Activated CD8-positive, alpha-beta memory T cell treated with anti-CD3 and anti-CD28 coated beads, Interleukin-2, amount 50 U/mL, for 24 hours (primary cell): ENCODE data around the gene SYN1.
A peak's percentile ranks its signal among the peaks of the same experiment; 100 is the strongest.

Source experiments
- DNase-seq: peaks from one replicate; pipeline ENCODE4 v3.0.0-alpha.2; 2020; ENCODE audit errors: extremely low read depth

The SYN1 gene

DNA sequence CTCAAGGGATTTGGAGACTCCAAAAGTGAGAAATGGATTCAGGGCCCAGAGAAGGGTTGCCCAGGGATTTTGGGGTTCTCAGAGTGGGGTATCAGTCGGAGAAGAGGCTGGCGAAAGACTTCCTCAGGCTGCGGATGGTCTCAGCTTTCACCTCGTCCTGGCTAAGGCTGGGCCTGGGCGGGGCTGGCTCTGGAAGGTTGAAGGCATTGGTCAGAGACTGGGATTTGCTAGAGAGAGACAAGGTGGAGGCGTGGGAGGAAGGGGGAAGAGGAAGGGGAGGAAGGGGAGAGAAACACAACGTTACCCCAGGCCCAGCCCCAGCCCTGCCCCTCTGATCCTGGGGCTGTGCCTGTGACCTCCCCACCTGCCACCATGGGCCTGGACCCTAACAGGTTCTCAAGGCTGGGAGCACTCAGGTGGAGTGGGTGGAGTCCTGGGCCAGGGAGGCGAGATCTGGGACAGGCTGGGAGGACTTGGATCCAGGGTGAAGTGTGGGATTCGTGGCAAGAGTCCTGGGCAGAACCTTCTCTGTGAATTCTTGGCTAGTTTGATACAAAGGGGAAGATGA lies 46.8 kb downstream of the SYN1 start:
- DNase-seq = no peak

DNA sequence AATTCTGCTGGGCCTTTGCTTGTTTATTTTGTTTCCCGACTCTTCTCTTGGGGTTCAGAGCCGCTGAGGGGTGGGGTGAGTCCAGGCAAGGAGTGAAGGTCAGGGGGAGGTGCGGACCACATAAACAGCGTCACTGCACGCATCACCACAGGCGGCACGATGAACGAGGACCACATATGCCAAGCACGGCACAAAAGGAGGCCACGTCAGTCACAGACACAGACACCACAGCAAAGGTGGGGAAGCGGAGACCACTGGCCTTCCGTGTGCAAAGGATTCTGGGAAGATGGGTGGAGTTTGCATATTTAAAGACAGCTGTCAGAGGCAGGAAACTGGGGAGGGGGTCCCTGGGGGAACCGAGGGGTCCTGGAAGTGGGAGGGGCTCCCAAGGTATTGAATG lies 47.8 kb downstream of the SYN1 start:
- no peak for DNase-seq

DNA sequence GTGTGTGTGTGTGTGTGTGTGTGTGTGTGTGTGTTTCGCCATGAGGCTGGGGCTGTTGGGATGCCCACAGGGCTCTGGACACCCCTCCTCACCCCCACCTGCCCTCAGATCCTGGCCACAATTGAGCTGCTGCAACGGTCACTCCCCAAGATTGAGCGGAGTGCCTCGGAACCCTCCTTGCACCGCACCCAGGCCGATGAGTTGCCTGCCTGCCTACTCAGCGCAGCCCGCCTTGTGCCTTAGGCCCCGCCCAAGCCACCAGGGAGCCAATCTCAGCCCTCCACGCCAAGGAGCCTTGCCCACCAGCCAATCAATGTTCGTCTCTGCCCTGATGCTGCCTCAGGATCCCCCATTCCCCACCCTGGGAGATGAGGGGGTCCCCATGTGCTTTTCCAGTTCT lies 48.4 kb downstream of the SYN1 start:
- no peak for DNase-seq

DNA sequence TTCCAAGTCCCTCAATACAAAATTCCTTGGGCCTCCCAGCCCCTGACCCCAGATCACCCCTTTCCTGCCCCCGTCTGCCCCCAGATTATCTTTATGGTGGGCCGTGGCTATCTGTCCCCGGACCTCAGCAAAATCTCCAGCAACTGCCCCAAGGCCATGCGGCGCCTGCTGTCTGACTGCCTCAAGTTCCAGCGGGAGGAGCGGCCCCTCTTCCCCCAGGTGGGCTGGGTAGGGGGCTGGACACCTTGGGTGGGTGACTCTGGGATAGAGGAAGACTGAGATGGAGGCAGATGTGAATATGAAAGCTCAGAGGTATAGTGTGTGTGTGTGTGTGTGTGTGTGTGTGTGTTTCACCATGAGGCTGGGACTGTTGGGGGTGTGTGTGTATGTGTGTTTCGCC lies 48.9 kb downstream of the SYN1 start:
- DNase-seq = no peak

DNA sequence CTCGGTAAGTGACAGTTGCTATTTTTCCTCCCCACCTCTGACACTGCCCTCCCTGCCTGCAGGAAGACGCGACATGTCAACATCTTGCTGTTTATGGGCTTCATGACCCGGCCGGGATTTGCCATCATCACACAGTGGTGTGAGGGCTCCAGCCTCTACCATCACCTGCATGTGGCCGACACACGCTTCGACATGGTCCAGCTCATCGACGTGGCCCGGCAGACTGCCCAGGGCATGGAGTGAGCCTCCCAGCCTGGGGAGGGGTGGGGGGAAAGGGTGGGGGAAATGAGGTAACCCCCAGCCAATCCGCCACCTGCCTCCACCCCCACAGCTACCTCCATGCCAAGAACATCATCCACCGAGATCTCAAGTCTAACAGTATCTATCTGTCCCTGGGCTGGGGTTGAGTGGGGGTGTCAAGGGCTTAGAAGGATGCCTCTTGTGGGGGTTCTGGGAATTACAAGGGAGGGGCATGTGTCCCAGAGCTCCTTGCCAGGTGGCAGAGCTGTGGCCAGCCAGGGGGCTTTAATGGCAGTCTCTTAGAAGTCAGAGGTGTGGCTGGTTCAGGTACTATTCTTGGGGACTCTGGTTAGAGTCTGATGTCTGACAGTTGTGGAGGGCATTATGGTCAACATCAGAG lies 50.9 kb downstream of the SYN1 start:
- no peak for DNase-seq

DNA sequence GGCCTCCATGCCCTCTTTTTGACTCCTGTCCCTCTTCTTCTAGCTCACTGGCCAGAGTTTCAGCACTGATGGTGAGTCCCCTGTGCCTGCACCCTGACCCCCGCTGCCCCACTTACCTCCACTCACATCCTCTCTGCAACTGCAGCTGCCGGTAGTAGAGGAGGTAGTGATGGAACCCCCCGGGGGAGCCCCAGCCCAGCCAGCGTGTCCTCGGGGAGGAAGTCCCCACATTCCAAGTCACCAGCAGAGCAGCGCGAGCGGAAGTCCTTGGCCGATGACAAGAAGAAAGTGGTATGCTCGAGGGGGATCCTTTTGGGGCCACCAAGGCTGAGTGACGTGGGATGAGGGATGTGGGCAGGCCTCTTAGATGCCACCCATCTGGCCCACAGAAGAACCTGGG lies 52.8 kb downstream of the SYN1 start:
- no peak for DNase-seq

DNA sequence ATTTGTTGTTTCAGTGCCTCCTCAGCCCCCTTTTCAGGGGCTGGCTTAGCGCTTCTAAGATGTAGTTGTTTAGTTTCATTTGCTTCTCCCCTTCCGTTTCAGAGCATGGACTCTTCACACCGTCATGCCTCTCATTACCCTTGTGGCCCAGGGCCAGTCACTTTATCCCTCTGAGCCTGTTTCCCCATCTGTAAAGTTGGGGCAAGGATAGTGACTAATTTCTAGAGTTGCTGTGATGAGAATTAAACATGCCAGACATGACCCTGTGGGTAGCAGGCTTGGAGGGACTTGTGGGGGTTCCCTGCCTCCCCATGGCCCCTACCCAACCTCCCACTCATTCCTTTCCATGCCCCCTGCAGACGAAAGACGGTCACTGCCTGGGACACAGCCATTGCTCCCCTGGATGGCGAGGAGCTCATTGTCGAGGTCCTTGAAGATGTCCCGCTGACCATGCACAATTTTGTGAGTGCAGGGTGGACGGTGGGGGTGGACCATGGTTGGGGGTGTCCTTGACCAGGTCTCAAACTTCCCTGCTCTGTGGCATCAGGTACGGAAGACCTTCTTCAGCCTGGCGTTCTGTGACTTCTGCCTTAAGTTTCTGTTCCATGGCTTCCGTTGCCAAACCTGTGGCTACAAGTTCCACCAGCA lies 55.1 kb downstream of the SYN1 start:
- DNase-seq = no peak

DNA sequence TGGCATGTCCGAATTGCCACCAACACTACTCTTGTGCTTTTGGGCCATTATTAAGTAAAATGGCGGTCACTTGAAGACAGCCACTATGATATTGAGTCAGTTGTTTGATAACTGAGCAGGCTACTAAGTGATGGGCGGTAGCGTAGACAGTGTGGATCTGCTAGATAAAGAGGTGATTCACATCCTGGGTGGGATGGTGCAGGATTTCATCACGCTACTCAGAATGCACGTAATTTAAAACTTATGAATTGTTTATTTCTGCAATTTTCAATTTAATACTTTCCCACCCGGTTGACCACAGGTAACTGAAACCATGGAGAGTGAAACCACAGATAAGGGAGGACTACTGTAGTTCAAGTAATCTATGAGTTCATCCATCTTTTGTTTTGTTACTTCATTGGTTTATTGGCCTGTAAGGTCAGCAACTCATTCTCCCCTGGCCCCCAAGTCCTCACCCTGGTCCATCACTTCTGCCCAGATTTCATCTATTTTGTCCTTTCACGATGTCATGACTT lies 55.8 kb downstream of the SYN1 start:
- DNase-seq = no peak

DNA sequence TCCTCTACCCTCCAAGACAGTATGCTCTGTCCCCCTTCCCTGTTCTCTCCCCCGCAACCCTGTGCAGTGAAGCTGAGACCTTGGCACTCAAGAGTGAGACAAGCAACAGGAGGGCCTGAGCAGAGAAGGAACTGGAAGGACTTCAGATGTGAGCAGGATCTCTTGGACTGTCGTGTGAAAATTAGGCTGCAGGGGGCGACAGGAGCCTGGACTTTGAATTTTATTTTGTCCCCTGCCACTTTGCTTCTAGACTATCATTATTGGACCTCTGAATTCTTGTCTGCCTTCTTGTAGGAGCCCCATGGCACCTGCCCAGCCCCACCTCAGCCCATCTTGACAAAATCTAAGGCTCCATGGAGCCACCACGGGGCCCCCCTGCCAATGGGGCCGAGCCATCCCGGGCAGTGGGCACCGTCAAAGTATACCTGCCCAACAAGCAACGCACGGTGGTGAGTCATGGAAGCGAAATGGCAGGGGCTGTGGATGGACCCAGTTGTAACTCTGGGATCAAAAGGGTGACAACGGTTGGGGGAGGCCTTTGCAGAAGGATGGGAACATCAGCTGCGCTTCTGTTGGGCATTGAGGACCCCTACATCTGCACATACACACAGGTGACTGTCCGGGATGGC lies 56.9 kb downstream of the SYN1 start:
- DNase-seq = no peak

DNA sequence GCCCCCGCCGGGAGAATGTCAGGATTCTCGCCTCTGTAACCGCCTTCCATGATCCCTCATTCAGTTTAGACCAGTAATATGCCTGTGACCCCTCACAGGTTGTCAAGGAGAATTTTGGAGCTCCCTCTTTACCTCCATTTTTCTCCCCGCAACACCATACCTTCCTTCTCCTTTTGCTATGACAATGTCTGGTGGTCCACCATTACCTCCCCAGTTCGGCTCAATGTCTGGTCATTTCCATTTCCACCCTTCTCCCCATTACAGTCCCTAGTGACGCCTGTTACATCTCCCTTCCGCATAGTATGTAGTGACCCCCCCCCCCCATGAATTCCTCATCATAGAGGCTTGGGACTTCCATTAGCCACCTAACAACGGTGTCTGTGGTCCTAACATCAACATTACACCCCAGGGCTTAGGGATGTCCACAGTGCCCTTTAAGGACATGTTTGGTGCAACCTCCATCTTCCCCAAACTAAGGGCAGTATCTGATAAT lies 58.0 kb downstream of the SYN1 start:
- no peak for DNase-seq

DNA sequence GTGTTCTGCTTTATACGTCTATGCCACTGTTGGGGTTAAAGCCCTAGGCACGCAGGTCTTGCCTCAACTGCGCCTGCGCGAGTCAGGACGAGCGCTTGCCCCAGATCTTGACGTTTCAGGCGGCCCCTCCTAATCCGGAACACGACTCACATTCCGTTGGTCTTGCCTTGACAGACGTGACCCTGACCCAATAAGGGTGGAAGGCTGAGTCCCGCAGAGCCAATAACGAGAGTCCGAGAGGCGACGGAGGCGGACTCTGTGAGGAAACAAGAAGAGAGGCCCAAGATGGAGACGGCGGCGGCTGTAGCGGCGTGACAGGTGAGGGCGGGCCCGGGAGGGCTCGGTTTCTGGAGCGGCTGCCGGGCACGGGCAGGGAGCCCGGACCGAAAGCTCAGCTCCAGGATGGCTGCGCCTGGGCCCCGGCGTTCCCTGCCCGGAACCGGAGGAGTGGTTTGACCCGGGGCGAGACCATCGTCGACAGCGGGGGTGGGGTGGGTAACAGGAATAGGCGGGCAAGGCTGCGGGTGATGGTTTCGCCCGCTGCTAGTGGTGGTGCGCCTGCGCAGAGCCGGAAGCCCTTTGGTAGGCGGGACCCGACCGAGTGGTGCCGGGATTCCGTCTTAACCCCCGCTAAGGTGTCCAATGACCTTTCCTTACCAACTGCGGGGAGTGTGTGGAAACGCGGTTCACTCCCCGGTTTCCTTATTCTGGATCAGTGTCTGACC lies 58.6 kb downstream of the SYN1 start, which contains the start of gene ARAF:
Gene ARAF, plus strand, starts transcription at position 272 of the 725 bp plus-strand sequence. CDS start 1,763 bp downstream, outside the sequence.
- peak; percentile 91 for DNase-seq

DNA sequence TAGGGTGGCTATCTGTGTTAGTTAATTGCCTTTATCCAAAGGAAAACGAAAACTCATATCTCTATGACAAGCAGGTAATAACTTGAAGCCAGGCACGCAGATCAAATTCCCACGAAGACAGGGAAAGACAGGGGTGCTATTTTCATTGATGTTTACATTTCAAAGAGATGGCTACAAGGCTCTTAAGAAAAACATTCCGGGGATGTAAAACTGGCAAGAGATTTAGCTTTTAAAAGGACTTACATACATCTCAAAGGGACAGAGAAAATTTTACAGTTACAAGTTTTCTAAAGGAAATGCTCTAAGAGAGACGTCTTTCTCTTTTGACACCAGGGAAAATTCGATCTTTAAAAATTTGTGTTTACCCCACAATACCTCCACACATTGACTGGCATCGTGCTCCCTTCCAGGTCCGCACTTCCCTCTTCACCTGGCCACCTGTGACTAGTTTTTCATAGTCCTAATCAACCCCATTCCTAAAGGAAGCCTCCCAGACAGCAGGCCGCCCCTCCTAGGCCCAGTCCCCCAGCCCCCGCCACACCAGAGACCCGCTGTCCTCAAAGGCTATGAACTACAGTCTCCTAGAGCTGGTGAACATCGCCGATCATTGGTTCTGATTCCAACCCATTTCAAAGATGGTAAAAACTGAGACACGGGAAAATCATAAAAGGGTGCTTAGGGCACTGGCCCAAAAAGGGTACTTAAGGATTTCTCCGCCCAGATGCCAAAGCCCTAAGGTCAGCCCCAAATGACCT lies 59.3 kb downstream of the SYN1 start:
- no peak for DNase-seq

DNA sequence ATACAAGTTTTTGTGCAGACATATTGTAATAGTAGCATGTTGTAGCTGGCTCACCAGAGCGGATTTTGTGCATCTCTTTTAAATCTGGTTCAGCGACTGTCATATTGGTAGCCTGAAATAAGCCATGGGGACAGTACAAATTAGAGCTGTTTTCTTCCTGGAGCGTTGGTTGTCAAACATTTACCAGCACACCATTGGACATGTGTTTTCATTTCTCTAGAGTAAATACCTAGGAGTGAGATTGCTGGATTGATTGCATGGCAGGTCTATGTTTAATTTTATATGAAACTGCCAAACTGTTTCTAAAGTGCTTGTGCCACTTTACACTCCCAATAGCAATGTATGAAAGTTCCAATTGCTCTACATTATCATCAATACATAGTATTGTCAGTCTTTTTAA lies 61.2 kb downstream of the SYN1 start:
- no peak for DNase-seq

DNA sequence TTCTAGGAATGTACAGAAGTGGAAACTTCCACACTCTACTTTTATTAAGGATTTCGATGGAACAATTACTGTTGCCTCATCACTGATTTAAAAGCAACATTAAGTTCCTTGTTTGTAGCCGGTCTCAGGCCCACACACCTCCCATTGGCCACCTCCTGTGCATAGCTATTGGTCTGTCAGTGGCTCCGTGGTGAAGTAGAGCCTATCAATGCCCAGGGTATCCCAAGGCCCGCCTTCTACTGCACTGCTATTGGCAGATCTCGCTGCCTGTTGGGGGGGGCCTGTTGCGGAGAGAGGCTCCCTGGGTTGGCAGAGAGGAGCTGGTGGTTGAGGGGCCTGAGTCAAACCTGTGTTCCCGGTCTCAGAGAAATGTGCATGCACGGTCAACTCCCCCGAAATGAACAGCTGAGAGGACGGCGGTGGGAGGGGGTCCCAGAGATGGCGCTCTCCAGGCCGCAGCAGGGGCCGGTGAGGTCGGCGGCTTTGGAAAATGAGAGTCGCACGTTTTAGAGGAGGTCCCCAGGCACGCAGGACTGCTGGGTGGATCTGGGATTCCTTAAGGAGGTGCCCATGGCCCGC lies 63.5 kb downstream of the SYN1 start:
- peak; percentile 68 for DNase-seq

DNA sequence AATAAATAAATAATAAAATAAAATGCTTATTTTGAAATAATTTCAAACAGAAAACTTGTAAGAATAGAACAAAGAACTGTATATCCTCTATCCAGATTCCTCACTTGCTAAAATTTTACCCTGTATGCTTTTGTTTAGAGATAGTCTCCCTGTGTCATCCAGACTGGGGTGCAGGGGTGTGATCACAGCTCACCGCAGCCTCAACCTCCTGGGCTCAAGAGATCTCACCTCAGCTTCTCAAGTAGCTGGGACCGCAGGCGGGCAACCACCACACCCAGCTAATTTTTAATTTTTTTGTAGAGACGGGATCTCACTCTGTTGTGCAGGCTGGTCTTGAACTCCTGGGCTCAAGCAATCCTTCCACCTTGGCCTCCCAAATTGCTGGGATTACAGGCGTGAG lies 76.2 kb downstream of the SYN1 start:
- DNase-seq = no peak

DNA sequence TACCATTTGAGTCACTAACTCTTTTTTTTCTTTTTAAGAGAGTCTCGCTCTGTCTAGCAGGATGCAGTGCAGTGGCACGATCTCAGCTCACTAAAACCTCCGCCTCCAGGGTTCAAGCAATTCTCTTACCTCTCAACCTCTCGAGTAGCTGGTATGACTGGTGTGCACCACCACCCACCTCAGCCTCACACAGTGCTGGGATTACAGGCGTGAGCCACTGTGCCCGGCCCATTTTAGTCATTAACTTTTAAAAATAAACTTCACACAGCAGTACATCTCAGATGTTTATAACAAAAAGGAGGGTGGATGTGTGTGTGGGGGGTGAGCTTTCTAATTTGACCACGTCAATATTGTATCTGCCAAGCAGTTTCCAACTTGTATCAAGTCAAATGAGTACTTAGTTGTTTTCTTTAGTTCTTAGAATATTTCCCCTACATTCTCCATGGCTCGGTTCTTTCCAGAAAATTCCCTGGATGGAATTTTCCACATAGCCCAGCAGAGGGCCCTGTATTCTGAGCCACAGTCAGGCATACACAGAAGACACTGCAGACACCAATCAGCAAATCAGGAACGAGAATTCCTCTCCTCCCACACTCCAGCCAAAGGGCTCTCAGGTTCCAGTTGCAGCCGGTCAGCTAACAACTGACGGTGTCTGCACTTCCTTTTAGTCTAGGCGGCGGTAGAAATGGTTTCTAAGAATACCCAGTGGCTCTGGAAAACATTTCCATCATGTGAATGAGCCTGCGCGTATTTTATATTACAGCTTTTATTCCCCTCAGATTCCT lies 78.7 kb downstream of the SYN1 start:
- DNase-seq = no peak

DNA sequence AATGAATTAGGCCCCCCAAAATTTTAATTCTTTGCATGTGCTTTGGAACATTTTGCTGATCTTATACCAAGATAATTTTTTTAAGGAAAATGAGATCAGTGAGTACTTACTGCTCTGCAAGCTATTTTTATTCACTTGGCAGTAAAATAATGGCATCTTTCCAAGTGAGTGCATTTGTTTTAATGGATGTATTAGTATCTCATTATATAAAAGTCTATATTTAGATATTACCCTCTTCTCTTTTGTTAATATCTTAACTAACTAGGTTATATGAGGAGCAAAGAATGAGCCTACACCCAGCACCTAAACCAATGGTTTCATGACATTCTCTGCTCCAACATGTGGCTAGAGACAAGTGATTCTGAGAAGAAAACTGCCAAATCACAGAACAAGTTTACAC lies 79.8 kb downstream of the SYN1 start:
- no peak for DNase-seq

DNA sequence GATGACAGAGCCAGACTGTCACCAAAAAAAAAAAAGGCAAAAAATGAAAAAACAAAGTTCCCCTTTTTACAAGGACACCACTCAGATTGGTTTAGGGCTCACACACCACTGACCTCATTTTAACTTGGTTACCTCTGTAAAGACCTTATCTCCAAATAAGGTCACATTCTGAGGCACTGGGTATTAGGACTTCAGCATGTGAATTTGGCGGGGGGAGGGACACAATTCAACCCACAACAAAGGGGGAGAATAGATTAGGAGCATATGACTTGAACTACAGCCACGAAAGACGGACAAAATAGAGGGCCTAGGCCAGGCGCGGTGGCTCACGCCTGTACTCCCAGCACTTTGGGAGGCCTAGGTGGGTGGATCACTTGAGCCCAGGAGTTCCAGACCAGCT lies 89.6 kb downstream of the SYN1 start:
- DNase-seq = no peak

DNA sequence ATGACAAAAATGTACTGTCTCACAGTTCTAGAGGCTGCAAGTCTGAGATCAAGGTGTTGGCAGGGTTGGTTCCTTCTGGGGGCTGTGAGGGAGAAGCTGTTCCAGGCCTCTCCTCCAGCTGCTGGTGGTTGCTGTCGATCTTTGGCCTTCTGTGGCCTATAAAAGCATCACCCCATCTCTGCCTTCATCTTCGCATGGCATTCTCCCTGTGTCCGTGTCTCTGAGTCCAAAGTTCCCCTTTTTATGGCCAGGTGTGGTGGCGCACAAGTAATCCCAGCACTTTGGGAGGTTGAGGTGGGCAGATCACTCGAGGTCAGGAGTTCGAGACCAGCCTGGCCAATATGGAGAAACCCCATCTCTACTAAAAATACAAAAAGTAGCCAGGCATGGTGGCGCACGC lies 90.1 kb downstream of the SYN1 start:
- DNase-seq = no peak

DNA sequence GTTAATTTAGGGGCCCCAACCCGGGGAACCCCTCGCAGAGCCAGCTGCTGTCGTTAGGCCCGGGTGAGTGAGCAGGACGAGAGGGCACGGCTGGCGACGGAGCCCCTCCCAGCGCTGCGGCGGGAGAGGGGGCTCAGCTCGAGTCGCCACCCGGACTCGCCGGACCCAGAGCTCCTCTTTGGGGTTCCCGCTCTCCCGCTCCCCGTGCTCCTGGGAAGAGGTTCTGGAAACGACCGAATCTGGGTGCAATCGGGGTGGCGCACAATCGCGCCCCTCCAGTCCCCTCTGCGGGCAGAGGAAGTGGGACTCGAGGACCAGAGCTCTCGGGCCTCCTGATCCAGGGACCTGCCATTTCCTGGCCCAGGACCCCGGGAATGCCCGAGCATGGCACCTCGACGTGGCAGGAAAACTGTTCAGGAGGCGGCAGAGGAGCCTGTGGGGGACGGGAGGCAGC lies 95.9 kb downstream of the SYN1 start:
- DNase-seq = no peak
